K562 (cell line): ENCODE data around the gene FAM234A. TPM values are rescaled to one million over a fixed set of nuclear protein-coding genes. Genes with fewer than 3 reads are reported as not detected.

Experiments used
- ARHGAP35 ChIP-seq: fragments of 450-650 bp; IDR thresholded peaks from 2 replicates; pipeline ENCODE4 v1.6.1; 2018; ENCODE audit not compliant: partially characterized antibody
- BMI1 ChIP-seq: fragments of 150-350 bp; IDR thresholded peaks from 2 replicates; pipeline ENCODE4 v1.6.1; 2014; ENCODE audit warnings: low read length
- BRD4 ChIP-seq: fragments of 200-600 bp; sonication (generic); IDR thresholded peaks from 2 replicates; pipeline ENCODE4 v1.6.1; 2017; ENCODE audit warnings: inconsistent platforms
- CC2D1A ChIP-seq: fragments of 450-650 bp; IDR thresholded peaks from 2 replicates; pipeline ENCODE4 v1.6.1; 2017; ENCODE audit warnings: mild to moderate bottlenecking
- DMBX1 ChIP-seq: fragments of 250-450 bp; sonication (Bioruptor Pico); IDR thresholded peaks from 2 replicates; pipeline ENCODE4 v1.8.0; 2022; ENCODE audit warnings: inconsistent platforms, mild to moderate bottlenecking, moderate library complexity, borderline replicate concordance
- EP300 ChIP-seq: IDR thresholded peaks from 2 replicates; pipeline ENCODE4 v1.6.1; 2012; ENCODE audit warnings: low read length, improper control_type of control experiment
- GATA2 ChIP-seq: sonication (generic); formaldehyde crosslinking; IDR thresholded peaks from 2 replicates; pipeline ENCODE4 v1.4.0; 2020; ENCODE audit warnings: mild to moderate bottlenecking, missing genetic modification reagents
- GATAD2A ChIP-seq: fragments of 450-650 bp; IDR thresholded peaks from 2 replicates; pipeline ENCODE4 v1.6.1; 2017
- GTF2F1 ChIP-seq: IDR thresholded peaks from 2 replicates; pipeline ENCODE4 v1.6.1; 2011; ENCODE audit warnings: low read depth, low read length, improper control_type of control experiment
- HMGN3 ChIP-seq: IDR thresholded peaks from 2 replicates; pipeline ENCODE4 v1.6.1; 2011; ENCODE audit warnings: borderline replicate concordance, low read depth, mild to moderate bottlenecking, mixed read lengths, low read length; ENCODE audit not compliant: insufficient read length; ENCODE audit errors: extremely low read depth
- KDM1A ChIP-seq, 2 experiments: fragments of 450-650 bp; IDR thresholded peaks; 2 replicates each; pipeline ENCODE4 v1.6.1; 2016; ENCODE audit warnings: mild to moderate bottlenecking in 2 of 2
- L3MBTL2 ChIP-seq: fragments of 450-650 bp; IDR thresholded peaks from 2 replicates; pipeline ENCODE4 v1.6.1; 2016; ENCODE audit warnings: mild to moderate bottlenecking, moderate library complexity
- NCOR1 ChIP-seq: fragments of 450-650 bp; IDR thresholded peaks from 2 replicates; pipeline ENCODE4 v1.6.1; 2016; ENCODE audit warnings: mild to moderate bottlenecking, moderate library complexity
- SMARCC2 ChIP-seq: fragments of 450-650 bp; IDR thresholded peaks from 2 replicates; pipeline ENCODE4 v1.6.1; 2017; ENCODE audit warnings: antibody characterized with exemption, moderate library complexity, mild to moderate bottlenecking, low read depth
- SRSF7 ChIP-seq: fragments of 200-400 bp; formaldehyde crosslinking; optimal IDR thresholded peaks from 2 replicates; pipeline ENCODE3; 2017; ENCODE audit warnings: mild to moderate bottlenecking, low read depth, low read length
- TCFL5 ChIP-seq: fragments of 250-450 bp; sonication (Bioruptor Pico); conservative IDR thresholded peaks from 2 replicates; pipeline ENCODE4 v1.6.1; 2021; ENCODE audit warnings: mild to moderate bottlenecking, moderate library complexity, matching md5 sums
- YBX1 ChIP-seq: fragments of 450-650 bp; IDR thresholded peaks from 2 replicates; pipeline ENCODE4 v1.7.1; 2016; ENCODE audit warnings: mild to moderate bottlenecking
- ZKSCAN3 ChIP-seq: fragments of 250-450 bp; sonication (Bioruptor Pico); IDR thresholded peaks from 2 replicates; pipeline ENCODE4 v1.4.0; 2020
- ZNF436 ChIP-seq: fragments of 250-450, 450-650 bp; sonication (Bioruptor Pico); formaldehyde crosslinking; IDR thresholded peaks from 2 replicates; pipeline ENCODE4 v1.7.0; 2020; ENCODE audit warnings: mild to moderate bottlenecking
- ZZZ3 ChIP-seq: fragments of 450-650 bp; IDR thresholded peaks from 2 replicates; pipeline ENCODE4 v1.6.1; 2016; ENCODE audit warnings: antibody characterized with exemption, mild to moderate bottlenecking, moderate library complexity
- polyA plus RNA-seq, 8 experiments: library from polyadenylated mRNA; depleted of rRNA in 4 of 8; stranded (reverse) in 5 of 8; unstranded in 3 of 8; fragments of >200 nt; fragmentation: Nextera tagmentation in 2 of 8; fragmentation: Illumina TruSeq in 1 of 8; extraction: Ambion mirVana in 2 of 8; extraction: Trizol in 1 of 8; gene quantifications; 2 replicates each; pipeline versions ENCODE4 v1.2.1 to v1.2.3, GENCODE V29; 2011 to 2014; ENCODE audit warnings: inconsistent platforms in 1 of 8, missing spikeins in 1 of 8
- total RNA-seq, 7 experiments: library from RNA; depleted of rRNA in 6 of 7; stranded (reverse); fragments of >200 nt in 6 of 7; fragmentation: Illumina TruSeq in 2 of 7; extraction: Trizol in 2 of 7; gene quantifications; 2 replicates each; pipeline versions ENCODE4 v1.2.1 to v1.2.3, GENCODE V29; 2011 to 2021; ENCODE audit warnings: low replicate concordance in 1 of 7
- TF ChIP-seq, protein P1 (sequence below): fragments of 450-650 bp; formaldehyde crosslinking; conservative IDR thresholded peaks from 2 replicates; pipeline ENCODE4 v1.4.0; 2022; ENCODE audit warnings: mild to moderate bottlenecking, missing genetic modification characterization
- TF ChIP-seq, protein P2 (sequence below): sonication (generic); formaldehyde crosslinking; IDR thresholded peaks from 2 replicates; pipeline ENCODE4 v1.8.0; 2022; ENCODE audit warnings: missing genetic modification reagents, mild to moderate bottlenecking, borderline replicate concordance

The FAM234A gene
- total and polyA plus RNA-seq, 9 of the 15 experiments (the other 6 are each of a cell fraction or from before 2014, with no cell fraction given): 1.0 to 47.9 (median 15.0) TPM

DNA sequence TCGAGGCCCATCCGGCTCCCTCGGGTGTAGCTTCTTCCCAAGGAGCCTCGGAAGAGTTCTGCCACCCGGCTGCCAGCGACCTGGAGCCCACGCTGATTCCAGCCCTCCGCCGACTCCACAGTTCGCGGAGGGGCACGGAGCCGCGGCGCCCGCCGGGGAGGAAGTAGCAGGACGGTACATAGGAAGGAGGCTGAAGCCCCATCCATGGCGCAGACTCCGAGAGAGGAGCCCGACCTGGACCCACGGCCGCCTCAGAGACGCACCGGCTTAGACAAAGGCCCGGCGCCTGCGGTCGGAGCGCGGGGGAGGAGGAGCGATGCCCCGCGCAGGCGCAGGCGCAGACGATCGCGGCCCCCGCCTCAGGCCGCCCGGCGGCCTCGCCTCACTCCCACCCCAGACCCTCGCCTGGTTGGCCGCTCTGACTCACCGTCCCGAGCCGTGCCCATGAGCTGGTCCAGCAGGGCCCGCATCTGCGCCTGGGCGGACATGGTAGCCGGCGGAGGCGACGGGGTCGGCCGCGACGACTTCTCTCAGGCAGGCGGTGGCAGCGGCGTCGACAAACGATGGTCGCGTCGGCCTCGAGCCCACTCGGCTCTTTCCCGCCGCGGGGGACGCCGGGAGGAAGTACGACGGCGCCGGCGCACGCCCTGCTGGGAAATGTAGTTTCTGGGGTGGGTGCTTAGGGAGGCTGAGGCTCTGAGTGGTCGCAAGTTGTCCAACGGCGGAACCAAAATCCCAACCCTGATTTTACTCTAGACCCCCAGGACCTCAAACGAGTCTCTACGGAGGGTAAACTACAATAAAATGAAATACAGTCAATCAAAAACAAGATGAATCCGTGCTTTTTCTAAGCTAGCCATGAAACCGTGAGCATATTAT, 5.5 kb upstream of the FAM234A start, which contains the start of gene LUC7L (continued):
- TF ChIP-seq, protein P1, sequence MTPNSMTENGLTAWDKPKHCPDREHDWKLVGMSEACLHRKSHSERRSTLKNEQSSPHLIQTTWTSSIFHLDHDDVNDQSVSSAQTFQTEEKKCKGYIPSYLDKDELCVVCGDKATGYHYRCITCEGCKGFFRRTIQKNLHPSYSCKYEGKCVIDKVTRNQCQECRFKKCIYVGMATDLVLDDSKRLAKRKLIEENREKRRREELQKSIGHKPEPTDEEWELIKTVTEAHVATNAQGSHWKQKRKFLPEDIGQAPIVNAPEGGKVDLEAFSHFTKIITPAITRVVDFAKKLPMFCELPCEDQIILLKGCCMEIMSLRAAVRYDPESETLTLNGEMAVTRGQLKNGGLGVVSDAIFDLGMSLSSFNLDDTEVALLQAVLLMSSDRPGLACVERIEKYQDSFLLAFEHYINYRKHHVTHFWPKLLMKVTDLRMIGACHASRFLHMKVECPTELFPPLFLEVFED (CRISPR knock-in tag): no peak
- TF ChIP-seq GATA2 (CRISPR knock-in tag): no peak
- TF ChIP-seq EP300: no peak
- no peak for TF ChIP-seq KDM1A (IDR thresholded peaks at IDR 0.05)
- TF ChIP-seq ZZZ3: no peak
- no peak for TF ChIP-seq SRSF7
- TF ChIP-seq TCFL5: no peak
- no peak for TF ChIP-seq BRD4
- peak; percentile 100 for TF ChIP-seq L3MBTL2
- peak; percentile 72 for TF ChIP-seq HMGN3
- TF ChIP-seq ARHGAP35: no peak
- no peak for TF ChIP-seq CC2D1A
- TF ChIP-seq GTF2F1: peak; percentile 70; the same call in 1 of the 2 replicates
- TF ChIP-seq SMARCC2: no peak
- no peak for TF ChIP-seq BMI1
- TF ChIP-seq ZKSCAN3: no peak
- TF ChIP-seq, protein P2, sequence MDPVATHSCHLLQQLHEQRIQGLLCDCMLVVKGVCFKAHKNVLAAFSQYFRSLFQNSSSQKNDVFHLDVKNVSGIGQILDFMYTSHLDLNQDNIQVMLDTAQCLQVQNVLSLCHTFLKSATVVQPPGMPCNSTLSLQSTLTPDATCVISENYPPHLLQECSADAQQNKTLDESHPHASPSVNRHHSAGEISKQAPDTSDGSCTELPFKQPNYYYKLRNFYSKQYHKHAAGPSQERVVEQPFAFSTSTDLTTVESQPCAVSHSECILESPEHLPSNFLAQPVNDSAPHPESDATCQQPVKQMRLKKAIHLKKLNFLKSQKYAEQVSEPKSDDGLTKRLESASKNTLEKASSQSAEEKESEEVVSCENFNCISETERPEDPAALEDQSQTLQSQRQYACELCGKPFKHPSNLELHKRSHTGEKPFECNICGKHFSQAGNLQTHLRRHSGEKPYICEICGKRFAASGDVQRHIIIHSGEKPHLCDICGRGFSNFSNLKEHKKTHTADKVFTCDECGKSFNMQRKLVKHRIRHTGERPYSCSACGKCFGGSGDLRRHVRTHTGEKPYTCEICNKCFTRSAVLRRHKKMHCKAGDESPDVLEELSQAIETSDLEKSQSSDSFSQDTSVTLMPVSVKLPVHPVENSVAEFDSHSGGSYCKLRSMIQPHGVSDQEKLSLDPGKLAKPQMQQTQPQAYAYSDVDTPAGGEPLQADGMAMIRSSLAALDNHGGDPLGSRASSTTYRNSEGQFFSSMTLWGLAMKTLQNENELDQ (CRISPR knock-in tag): no peak
- peak; percentile 86; the same call in 1 of the 2 replicates for TF ChIP-seq DMBX1 (CRISPR knock-in tag)
- TF ChIP-seq NCOR1: no peak; the same call in 1 of the 2 replicates
- TF ChIP-seq GATAD2A: 0 out of 2 replicates have a peak, but pooled peaks have one; percentile 36
- no peak for TF ChIP-seq YBX1
- no peak for TF ChIP-seq ZNF436 (CRISPR knock-in tag)
